ENCODE measurements around the gene RNASEH1. TPM values are rescaled to one million over a fixed set of nuclear protein-coding genes. Genes with fewer than 3 reads are reported as not detected.
"Not testable (repeated sequence)": the region's sequence is repeated elsewhere in the genome, so short reads cannot be mapped to it uniquely, and the experiment has no call there.

The RNASEH1 gene
- total and polyA plus RNA-seq, 2 experiments from 2014 or later, result 24.3 to 41.5 TPM

GRCh38 chr2:3518496-3519254 is 39.5 kb downstream of the RNASEH1 start:
- Histone ChIP-seq H3K27me3 (no peaks in the 10 kb centered on the region), H3K27ac (peak overlapping the region; percentile 96), H3K4me1 (ENCODE audit: low read depth) (peaks cover 24% of the 10 kb centered on the region), H3K36me3 (peaks cover 2% of the 10 kb centered on the region), H3K4me3 (peak overlapping the region; percentile 52), H3K9me3 (ENCODE audit: low read depth) (no peaks in the 10 kb centered on the region)
- TF ChIP-seq, protein P1, sequence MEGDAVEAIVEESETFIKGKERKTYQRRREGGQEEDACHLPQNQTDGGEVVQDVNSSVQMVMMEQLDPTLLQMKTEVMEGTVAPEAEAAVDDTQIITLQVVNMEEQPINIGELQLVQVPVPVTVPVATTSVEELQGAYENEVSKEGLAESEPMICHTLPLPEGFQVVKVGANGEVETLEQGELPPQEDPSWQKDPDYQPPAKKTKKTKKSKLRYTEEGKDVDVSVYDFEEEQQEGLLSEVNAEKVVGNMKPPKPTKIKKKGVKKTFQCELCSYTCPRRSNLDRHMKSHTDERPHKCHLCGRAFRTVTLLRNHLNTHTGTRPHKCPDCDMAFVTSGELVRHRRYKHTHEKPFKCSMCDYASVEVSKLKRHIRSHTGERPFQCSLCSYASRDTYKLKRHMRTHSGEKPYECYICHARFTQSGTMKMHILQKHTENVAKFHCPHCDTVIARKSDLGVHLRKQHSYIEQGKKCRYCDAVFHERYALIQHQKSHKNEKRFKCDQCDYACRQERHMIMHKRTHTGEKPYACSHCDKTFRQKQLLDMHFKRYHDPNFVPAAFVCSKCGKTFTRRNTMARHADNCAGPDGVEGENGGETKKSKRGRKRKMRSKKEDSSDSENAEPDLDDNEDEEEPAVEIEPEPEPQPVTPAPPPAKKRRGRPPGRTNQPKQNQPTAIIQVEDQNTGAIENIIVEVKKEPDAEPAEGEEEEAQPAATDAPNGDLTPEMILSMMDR (IDR thresholded peaks at IDR 0.05; ENCODE audit: low read depth, low read length), result no peak
- DNase-seq (ENCODE audit: low read depth in 1 of 2, low spot score in 1 of 2), result peak; percentile 97 to 99

DNA sequence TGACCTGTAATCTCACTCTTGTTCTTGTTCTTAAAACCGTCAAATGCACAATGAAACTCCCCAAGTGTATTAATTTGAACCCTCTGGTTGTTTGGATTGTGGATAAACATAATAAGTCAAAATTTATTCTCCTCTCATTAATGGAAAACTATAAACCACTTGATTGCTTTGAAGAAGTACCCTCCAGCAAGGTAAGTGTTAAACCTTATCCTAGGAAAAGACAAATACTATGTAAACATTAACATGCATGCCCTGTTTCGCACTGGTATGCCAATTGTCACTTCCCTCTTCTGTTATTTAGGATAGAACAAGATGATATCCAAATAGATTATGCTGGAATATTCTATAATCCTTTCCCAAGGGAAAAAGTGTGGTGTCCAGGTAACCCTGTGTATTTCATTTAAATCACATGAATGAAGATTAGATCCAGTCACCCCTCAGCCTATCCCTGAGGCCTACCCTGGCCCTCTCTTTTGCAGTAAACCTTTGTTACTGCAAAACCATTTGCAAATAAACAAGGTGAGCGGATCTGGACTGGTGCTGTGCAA is 40.1 kb downstream of the RNASEH1 start:
- no peak for DNase-seq (ENCODE audit: low read depth in 1 of 2, low spot score in 1 of 2)
- H3K4me3 ChIP-seq, result peak overlapping the region; percentile 52
- peaks cover 20% of the 10 kb centered on the region for H3K4me1 ChIP-seq (ENCODE audit: low read depth)
- no peaks in the 10 kb centered on the region for H3K9me3 ChIP-seq (ENCODE audit: low read depth)
- no peaks in the 10 kb centered on the region for H3K27me3 ChIP-seq
- H3K27ac ChIP-seq, result peak overlapping the region; percentile 96
- peaks cover 2% of the 10 kb centered on the region for H3K36me3 ChIP-seq
- TF ChIP-seq, protein P1 (IDR thresholded peaks at IDR 0.05; ENCODE audit: low read depth, low read length), result no peak

DNA sequence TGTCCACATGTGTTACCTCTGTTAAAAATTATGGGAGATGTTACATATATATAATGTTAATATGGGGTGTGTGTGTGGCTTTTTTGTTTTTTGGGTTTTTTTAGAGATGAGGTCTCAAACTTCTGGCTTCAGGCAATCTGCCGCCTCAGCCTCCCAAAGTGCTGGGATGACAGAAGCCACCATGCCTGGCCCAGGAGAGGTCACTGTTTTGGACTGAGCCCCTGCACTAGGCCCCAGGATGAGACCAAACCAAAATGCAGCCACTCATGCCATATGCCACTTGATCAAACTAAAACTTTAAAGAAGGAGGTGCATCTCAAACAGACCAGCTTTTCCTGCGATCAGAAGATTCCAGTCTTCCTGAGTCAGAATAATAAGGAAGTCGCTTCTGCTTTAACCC is 41.3 kb downstream of the RNASEH1 start:
- peak overlapping the region; percentile 96 for H3K27ac ChIP-seq
- peaks cover 16% of the 10 kb centered on the region for H3K4me1 ChIP-seq (ENCODE audit: low read depth)
- H3K4me3 ChIP-seq, result no peak overlapping the region
- no peak for DNase-seq (ENCODE audit: low read depth in 1 of 2, low spot score in 1 of 2)
- TF ChIP-seq, protein P1 (IDR thresholded peaks at IDR 0.05; ENCODE audit: low read depth, low read length), result no peak
- H3K27me3 ChIP-seq, result no peaks in the 10 kb centered on the region
- no peaks in the 10 kb centered on the region for H3K9me3 ChIP-seq (ENCODE audit: low read depth)
- H3K36me3 ChIP-seq, result peaks cover 2% of the 10 kb centered on the region

DNA sequence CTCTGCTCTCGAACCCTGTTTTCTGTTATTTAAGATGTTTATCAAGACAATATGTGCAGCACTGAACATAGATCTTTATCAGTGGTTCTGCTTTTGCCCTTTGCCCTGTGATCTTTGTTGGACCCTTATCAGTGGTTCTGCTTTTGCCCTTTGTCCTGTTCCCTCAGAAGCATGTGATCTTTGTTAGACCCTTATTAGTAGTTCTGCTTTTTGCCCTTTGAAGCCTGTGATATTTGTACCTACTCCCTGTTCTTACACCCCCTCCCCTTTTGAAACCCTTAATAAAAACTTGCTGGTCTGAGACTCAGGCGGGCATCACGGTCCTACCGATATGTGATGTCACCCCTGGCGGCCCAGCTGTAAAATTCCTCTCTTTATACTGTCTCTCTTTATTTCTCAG is 42.7 kb downstream of the RNASEH1 start:
- H3K27ac ChIP-seq; H3K4me3 ChIP-seq; H3K27me3 ChIP-seq; H3K9me3 ChIP-seq (ENCODE audit: low read depth); H3K36me3 ChIP-seq; DNase-seq (ENCODE audit: low read depth in 1 of 2, low spot score in 1 of 2): not testable (repeated sequence)
- H3K4me1 ChIP-seq (ENCODE audit: low read depth), result peaks cover 16% of the 10 kb centered on the region

- Histone ChIP-seq H3K4me1 (ENCODE audit: low read depth) (peaks cover 10% of the 10 kb centered on the region), H3K27ac (no peak overlapping the region), H3K9me3 (ENCODE audit: low read depth) (no peaks in the 10 kb centered on the region), H3K4me3 (no peak overlapping the region), H3K27me3 (no peaks in the 10 kb centered on the region), H3K36me3 (peaks cover 2% of the 10 kb centered on the region)
- DNase-seq (ENCODE audit: low read depth in 1 of 2, low spot score in 1 of 2), result no peak
- TF ChIP-seq, protein P1 (IDR thresholded peaks at IDR 0.05; ENCODE audit: low read depth, low read length), result no peak
These were observed 44.9 kb downstream of the RNASEH1 start for GRCh38 chr2:3513026-3513810.

All from cardiac muscle cell (in vitro differentiated cells and primary cell).